H7 (cell line): ENCODE results near the gene TLNRD1. TPM values are rescaled to one million over a fixed set of nuclear protein-coding genes. Genes with fewer than 3 reads are reported as not detected.

Experiments used
- DNase-seq: peaks from one replicate; pipeline ENCODE4 v3.0.0; 2012
- H3K27me3 ChIP-seq: 2 replicates; pipeline ENCODE4 v1.6.0; 2011; ENCODE audit warnings: mild to moderate bottlenecking, low read length; ENCODE audit not compliant: control insufficient read depth, insufficient read depth
- H3K36me3 ChIP-seq: replicated peaks from 2 replicates; pipeline ENCODE4 v1.5.1; 2011; ENCODE audit warnings: low read length; ENCODE audit not compliant: control insufficient read depth, insufficient read depth
- H3K4me3 ChIP-seq: 2 replicates; pipeline ENCODE4 v1.5.1; 2011; ENCODE audit warnings: low read depth, mild to moderate bottlenecking, control low read depth, low read length, moderate library complexity; ENCODE audit not compliant: insufficient read depth
- total RNA-seq: library from RNA; depleted of rRNA; stranded (reverse); fragments of >200 nt; shearing (Covaris generic); gene quantifications from 2 replicates; pipeline ENCODE4 v1.2.3, GENCODE V29; 2014; rRNA removed

TLNRD1 gene
- total RNA-seq, 1 experiment from 2014 or later = 38.4 TPM

GRCh38 chr15:81040757-81041156 lies 40.0 kb downstream of the TLNRD1 start:
- no peaks in the 10 kb centered on the region for H3K36me3 ChIP-seq
- no peak overlapping the region for H3K4me3 ChIP-seq
- H3K27me3 ChIP-seq = no peaks in the 10 kb centered on the region
- no peak for DNase-seq

DNA sequence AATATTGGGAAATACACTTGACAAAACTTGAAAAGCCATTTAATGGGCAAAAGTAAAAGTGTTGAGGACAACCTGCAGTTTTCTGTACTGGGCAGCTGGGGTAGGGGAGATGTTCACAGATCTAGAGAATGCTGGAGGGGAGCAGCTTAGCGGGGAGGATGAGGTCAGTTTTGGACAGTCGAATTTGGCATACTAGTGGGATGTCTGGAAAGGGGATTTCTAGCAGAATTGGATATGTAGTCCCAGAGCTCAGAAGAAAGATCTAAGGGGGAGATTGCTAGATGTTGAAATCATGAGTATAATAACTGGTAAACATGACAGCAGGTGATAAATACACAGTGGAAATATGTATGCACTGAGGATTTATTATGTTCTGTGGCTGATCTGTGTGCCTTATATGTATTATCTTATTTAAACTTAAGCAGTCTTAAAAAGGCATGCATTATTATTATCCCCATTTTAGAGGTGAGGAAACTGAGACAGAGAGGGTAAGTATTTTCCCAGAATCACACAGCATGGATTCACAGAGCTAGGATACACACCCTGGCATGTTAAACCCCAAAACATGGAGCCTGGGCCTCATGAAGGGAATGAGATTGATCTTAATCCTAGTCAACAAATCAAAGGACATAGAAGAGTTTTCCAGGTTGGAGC lies 42.7 kb downstream of the TLNRD1 start:
- Histone ChIP-seq H3K4me3 (no peak overlapping the region), H3K36me3 (no peaks in the 10 kb centered on the region), H3K27me3 (no peaks in the 10 kb centered on the region)
- DNase-seq = no peak

DNA sequence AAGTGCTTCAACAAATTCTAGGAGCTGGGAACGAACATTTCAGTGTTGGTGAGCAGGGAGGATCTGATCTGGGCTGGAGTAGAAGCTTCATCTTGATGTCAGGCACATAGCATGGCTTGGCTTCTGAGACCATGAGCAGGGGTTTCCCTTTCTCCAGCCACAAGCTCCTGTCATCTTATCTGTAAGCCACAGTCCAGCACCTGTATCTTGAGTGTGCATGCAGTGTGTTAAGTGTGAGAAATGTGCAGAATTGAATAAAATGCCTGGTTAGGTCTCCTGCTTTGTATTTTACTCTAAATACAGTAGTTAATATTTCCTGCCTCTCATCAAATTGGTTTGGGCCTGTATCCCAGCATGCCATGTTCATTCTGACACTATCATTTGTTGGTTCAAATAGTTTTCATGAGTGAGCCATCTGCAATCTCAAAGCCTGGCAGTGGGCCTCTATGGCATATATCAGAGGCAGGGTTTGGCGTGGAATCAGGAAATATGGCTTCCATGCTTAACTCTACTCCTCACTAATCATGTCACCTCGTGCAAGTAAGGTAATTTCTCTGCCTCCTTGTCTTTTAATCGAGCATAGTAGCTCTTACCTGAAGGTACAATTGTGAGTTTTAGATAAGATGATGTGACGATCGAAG lies 43.3 kb downstream of the TLNRD1 start:
- no peaks in the 10 kb centered on the region for H3K27me3 ChIP-seq
- no peak for DNase-seq
- H3K4me3 ChIP-seq = no peak overlapping the region
- no peaks in the 10 kb centered on the region for H3K36me3 ChIP-seq

- no peaks in the 10 kb centered on the region for H3K36me3 ChIP-seq
- no peak for DNase-seq
- no peak overlapping the region for H3K4me3 ChIP-seq
- no peaks in the 10 kb centered on the region for H3K27me3 ChIP-seq
Measured at GRCh38 chr15:81046290-81046689, 45.6 kb downstream of the TLNRD1 start.

DNA sequence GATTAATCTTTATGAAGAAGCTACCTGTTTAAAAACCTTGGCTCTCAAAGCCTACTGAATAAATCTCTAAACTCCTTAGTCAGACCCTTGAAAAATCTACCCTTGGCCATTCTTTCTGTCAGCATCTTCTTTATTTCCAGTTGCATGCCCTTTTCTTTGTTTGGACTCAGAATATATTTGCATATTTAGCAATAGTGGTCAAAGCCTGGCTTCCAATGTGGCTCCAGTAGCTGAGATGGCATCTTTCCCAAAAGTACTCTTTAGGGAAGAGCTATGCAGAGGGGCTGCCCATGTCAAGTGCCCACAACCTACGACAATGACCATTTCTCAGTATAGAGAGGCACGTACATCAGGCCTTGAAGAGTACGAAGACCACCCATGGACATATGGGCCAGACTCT lies 47.2 kb downstream of the TLNRD1 start:
- Histone ChIP-seq H3K27me3 (no peaks in the 10 kb centered on the region), H3K4me3 (no peak overlapping the region), H3K36me3 (no peaks in the 10 kb centered on the region)
- no peak for DNase-seq

- Histone ChIP-seq H3K27me3 (no peaks in the 10 kb centered on the region), H3K36me3 (no peaks in the 10 kb centered on the region)
- DNase-seq = no peak
Measured at GRCh38 chr15:81049835-81050234, 49.1 kb downstream of the TLNRD1 start.

DNA sequence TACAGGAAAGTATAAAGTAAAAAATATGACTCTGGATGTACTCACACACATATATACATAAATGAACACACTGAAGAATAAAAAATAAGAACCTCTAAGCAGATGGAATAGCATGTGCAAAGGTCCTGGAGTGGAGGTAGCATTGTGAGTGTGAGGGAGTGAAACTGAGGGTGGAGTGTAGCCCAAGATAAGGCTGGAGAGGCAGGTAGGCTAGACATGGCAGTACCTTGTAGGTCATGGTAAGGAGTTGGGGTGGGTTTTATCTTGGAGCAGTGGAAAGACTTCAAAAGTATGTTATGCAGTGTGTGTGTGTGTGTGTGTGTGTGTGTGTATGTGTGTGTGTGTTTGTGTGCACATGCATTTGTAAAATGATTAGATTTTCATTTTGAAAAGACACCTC lies 49.5 kb downstream of the TLNRD1 start:
- H3K4me3 ChIP-seq = no peak overlapping the region
- DNase-seq = no peak
- H3K27me3 ChIP-seq = no peaks in the 10 kb centered on the region
- H3K36me3 ChIP-seq = no peaks in the 10 kb centered on the region

More at GRCh38 chr15:81049835-81050234, 49.1 kb downstream of the TLNRD1 start:
- no peak overlapping the region for H3K4me3 ChIP-seq

GRCh38 chr15:81050805-81051204 lies 50.1 kb downstream of the TLNRD1 start:
- no peak for DNase-seq
- Histone ChIP-seq H3K27me3 (no peaks in the 10 kb centered on the region), H3K36me3 (no peaks in the 10 kb centered on the region), H3K4me3 (no peak overlapping the region)

GRCh38 chr15:81052046-81052445 lies 51.3 kb downstream of the TLNRD1 start:
- no peak for DNase-seq
- no peak overlapping the region for H3K4me3 ChIP-seq
- no peaks in the 10 kb centered on the region for H3K36me3 ChIP-seq
- H3K27me3 ChIP-seq = no peaks in the 10 kb centered on the region

DNA sequence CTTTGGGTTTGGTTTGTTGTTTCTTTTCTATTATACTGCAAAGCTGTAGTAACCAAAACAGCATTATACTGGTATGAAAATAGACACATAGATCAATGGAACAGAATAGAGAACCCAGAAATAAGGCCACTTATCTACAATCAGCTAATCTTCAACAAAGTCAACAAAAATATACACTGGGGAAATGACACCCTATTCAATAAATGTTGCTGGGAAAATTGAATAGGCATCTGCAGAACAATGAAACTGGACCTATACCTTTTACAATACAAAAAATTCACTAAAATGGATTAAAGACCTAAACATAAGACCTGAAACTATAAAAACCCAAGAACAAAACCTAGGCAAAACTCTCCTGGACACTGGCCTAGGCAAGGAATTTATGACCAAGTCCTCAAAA lies 52.9 kb downstream of the TLNRD1 start:
- no peak for DNase-seq
- Histone ChIP-seq H3K36me3 (no peaks in the 10 kb centered on the region), H3K27me3 (no peaks in the 10 kb centered on the region), H3K4me3 (no peak overlapping the region)

DNA sequence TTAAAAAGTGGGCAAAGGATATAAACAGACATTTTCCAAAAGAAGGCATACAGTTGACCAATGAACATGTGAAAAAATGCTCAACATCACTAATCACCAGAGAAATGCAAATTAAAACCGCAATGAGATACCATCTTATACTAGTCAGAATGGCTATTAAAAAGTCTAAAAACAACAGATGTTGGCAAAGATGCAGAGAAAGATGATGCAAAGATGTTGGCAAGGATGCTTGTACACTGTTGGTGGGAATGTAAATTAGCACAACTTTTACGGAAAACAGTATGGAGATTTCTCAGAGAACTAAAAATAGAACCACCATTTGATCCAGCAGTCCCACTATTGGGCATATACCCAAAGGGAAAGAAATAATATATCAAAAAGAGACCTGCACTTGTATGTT lies 53.5 kb downstream of the TLNRD1 start:
- H3K27me3 ChIP-seq = no peaks in the 10 kb centered on the region
- H3K36me3 ChIP-seq = no peaks in the 10 kb centered on the region
- DNase-seq = no peak
- H3K4me3 ChIP-seq = no peak overlapping the region

Other genes with a start within 250 kb of the TLNRD1 start
- 0.03 TPM in 1 of 2 replicates, not detected in the other for gene CEMIP, start 221.6 kb upstream of the TLNRD1 start, total RNA-seq
- gene MESD, start 11.1 kb upstream of the TLNRD1 start, total RNA-seq = 16.8 and 24.0 TPM in 2 replicates
- gene CFAP161, start 133.3 kb downstream of the TLNRD1 start, total RNA-seq = 0.59 TPM in 1 of 2 replicates, not detected in the other
- 1.4 TPM in 1 of 2 replicates, not detected in the other for gene IL16, start 196.0 kb downstream of the TLNRD1 start, total RNA-seq